ENCODE measurements around the gene FHDC1. TPM values are rescaled to one million over a fixed set of nuclear protein-coding genes. Genes with fewer than 3 reads are reported as not detected.
A peak's percentile ranks its signal among the peaks of the same experiment; 100 is the strongest.

Gene FHDC1
- total and polyA plus RNA-seq, 12 donors: 0.08 to 0.43 (median 0.19) TPM

DNA sequence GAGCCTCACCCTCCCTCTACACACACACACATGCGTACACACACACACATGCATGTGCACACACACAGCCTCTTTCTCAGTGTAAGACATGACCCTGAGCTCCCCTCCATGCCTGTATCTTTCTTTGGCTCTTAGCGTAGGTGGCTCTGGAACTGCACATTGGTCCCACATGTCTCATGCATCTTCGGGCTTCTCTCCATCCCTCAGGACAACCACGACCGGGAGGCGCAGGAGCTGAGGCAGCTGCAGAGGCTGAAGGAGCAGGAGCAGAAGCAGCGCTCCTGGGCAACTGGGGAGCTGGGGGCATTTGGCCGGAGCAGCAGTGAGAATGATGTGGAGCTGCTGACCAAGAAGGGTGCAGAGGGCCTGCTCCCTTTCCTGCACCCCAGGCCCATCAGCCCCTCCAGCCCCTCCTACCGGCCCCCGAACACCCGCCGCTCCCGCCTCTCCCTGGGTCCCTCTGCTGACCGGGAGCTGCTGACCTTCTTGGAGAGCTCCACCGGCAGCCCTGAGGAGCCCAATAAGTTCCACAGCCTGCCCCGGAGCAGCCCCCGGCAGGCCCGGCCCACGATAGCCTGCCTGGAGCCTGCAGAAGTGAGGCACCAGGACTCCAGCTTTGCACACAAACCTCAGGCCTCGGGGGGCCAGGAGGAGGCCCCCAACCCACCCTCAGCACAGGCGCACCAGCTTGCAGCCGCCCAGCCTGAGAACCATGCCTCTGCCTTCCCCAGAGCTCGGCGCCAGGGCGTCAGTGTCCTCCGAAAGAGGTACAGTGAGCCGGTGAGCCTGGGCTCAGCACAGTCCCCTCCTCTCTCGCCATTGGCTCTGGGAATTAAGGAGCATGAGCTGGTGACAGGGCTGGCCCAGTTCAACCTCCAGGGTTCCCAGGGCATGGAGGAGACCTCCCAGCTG, 38.6 kb downstream of the FHDC1 start:
- no peaks in the 10 kb centered on the region for H3K27me3 ChIP-seq
- 91 to 92% methylated on average over 28 of the region's 28 CpGs for WGBS, 2 donors
- no peak overlapping the region for H3K27ac ChIP-seq
- DNase-seq (no peak), ATAC-seq (peak in 1 of 8 donors; percentile 36)
- H3K9me3 ChIP-seq: no peaks in the 10 kb centered on the region
- no peaks in the 10 kb centered on the region for H3K4me1 ChIP-seq
- no peak overlapping the region for H3K4me3 ChIP-seq
- TF ChIP-seq, protein P1, sequence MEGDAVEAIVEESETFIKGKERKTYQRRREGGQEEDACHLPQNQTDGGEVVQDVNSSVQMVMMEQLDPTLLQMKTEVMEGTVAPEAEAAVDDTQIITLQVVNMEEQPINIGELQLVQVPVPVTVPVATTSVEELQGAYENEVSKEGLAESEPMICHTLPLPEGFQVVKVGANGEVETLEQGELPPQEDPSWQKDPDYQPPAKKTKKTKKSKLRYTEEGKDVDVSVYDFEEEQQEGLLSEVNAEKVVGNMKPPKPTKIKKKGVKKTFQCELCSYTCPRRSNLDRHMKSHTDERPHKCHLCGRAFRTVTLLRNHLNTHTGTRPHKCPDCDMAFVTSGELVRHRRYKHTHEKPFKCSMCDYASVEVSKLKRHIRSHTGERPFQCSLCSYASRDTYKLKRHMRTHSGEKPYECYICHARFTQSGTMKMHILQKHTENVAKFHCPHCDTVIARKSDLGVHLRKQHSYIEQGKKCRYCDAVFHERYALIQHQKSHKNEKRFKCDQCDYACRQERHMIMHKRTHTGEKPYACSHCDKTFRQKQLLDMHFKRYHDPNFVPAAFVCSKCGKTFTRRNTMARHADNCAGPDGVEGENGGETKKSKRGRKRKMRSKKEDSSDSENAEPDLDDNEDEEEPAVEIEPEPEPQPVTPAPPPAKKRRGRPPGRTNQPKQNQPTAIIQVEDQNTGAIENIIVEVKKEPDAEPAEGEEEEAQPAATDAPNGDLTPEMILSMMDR (IDR thresholded peaks at IDR 0.05): no peak
- no peaks in the 10 kb centered on the region for H3K36me3 ChIP-seq
- intact Hi-C loops (cut with DNase I): no loop called here

DNA sequence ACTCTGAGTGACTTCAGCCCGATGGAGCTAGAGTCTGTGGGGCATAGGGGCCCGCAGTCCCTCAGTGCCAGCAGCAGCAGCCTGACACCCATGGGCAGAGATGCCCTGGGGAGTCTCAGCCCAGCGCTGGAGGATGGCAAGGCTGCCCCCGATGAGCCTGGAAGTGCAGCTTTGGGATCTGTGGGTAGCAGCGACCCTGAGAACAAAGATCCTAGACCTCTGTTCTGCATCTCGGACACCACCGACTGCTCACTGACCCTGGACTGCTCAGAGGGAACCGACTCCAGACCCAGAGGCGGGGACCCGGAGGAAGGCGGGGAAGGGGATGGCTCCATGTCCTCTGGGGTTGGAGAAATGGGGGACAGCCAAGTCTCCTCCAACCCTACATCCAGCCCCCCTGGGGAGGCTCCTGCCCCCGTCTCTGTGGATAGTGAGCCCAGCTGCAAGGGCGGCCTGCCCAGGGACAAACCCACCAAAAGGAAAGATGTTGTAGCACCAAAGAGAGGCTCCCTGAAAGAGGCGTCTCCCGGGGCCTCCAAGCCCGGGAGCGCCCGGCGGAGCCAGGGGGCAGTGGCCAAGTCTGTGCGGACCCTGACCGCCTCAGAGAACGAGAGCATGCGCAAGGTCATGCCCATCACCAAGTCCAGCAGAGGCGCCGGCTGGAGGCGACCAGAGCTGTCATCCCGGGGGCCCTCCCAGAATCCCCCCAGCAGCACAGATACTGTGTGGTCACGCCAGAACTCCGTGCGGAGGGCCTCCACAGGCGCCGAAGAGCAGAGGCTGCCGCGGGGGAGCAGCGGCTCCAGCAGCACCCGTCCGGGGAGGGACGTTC, 39.5 kb downstream of the FHDC1 start:
- TF ChIP-seq, protein P1 (IDR thresholded peaks at IDR 0.05): no peak
- 93 to 95% methylated on average over 38 of the region's 38 CpGs for WGBS, 2 donors
- ATAC-seq (peak in 1 of 8 donors; percentile 46), DNase-seq (no peak)
- Histone ChIP-seq H3K27ac (no peak overlapping the region), H3K4me1 (no peaks in the 10 kb centered on the region), H3K4me3 (no peak overlapping the region), H3K36me3 (no peaks in the 10 kb centered on the region), H3K9me3 (no peaks in the 10 kb centered on the region), H3K27me3 (no peaks in the 10 kb centered on the region)
- intact Hi-C loops (cut with DNase I): no loop called here

DNA sequence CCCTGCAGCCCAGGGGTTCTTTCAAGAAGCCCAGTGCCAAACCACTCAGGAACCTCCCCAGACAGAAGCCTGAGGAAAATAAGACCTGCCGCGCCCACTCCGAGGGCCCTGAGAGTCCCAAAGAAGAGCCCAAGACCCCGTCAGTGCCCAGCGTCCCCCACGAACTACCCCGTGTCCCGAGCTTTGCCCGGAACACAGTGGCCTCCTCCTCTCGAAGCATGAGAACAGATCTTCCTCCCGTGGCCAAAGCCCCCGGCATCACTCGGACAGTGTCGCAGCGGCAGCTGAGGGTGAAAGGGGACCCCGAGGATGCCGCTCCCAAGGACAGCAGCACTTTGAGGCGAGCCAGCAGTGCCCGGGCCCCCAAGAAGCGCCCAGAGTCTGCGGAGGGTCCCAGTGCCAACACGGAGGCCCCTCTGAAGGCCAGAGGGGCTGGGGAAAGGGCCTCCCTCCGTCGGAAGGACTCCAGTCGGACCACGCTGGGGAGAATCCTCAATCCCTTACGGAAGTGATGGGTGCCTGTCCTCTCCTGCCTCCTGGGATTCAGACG, 40.2 kb downstream of the FHDC1 start:
- Histone ChIP-seq H3K4me1 (no peaks in the 10 kb centered on the region), H3K27me3 (peaks cover 0 to 3% (median 0%) of the 10 kb centered on the region in 7 donors), H3K36me3 (no peaks in the 10 kb centered on the region), H3K27ac (no peak overlapping the region), H3K9me3 (no peaks in the 10 kb centered on the region), H3K4me3 (no peak overlapping the region)
- no peak for DNase-seq
- TF ChIP-seq, protein P1 (IDR thresholded peaks at IDR 0.05): no peak
- WGBS, 2 donors: 91% methylated on average over 28 of the region's 28 CpGs
- intact Hi-C loops (cut with DNase I): no loop called here
- ATAC-seq: no peak

DNA sequence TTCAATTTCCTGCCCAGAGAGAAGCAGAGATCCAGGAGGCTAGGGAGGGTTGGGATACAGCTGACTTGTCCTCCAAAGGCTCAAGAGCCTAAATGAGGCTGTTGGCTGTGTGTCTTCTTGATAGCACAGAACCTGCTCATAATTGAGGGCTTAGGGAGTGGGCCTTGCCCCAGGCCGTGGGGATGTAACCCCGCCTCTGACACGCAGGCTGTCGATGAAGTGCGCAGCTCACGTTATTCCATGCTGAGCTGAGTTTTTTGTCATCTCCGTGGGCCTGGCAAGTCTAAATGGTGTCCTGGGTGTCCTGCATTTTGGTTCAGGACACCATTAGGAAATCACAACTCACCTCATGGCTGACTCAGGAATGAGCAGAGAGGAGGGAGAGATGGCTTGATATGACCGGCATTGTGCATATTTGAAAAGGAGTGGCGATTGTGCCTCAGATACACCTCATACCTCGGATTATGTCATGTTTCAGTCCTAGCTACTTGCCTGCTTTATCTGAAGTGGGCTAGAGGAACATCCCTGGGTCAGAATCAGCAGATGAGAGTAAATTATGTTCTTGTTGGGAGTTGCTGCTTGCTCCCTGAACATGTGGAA, 43.7 kb downstream of the FHDC1 start:
- WGBS, 2 donors: 85 to 88% methylated on average over 10 of the region's 10 CpGs
- Histone ChIP-seq H3K27ac (no peak overlapping the region), H3K27me3 (peaks cover 0 to 26% (median 0%) of the 10 kb centered on the region in 7 donors), H3K4me3 (no peak overlapping the region), H3K36me3 (no peaks in the 10 kb centered on the region), H3K4me1 (no peaks in the 10 kb centered on the region), H3K9me3 (no peaks in the 10 kb centered on the region)
- DNase-seq (no peak), ATAC-seq (no peak)
- TF ChIP-seq, protein P1 (IDR thresholded peaks at IDR 0.05): no peak
- intact Hi-C loops (cut with DNase I): no loop called here
